ENCODE data around the gene NELL1. TPM values are rescaled to one million over a fixed set of nuclear protein-coding genes. Genes with fewer than 3 reads are reported as not detected.
"Not testable (repeated sequence)": the region's sequence is repeated elsewhere in the genome, so short reads cannot be mapped to it uniquely, and the experiment has no call there.

The NELL1 gene
- total RNA-seq, 1 experiment from 2014 or later: 0.22 TPM

DNA sequence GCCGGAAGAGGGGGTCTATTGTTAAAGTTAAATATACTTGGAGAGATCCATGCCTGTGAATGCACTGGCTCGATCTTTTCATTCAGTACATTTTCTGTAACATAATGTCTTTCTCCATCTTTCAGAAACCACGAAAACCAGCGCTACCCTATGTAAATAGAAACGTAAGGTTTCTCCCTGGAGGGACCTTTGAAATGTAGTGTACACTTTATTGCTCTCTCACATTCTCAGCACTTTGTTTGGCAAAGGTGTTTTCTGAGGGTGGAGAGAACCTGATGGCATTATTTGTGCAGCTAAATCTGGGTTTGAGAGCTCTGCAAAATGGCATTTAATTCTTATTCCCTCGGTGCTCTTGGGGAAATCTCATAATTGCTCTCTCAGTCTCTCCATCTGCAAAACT, 468.4 kb downstream of the NELL1 start:
- Mint-ChIP-seq H3K4me1 (no peaks in the 10 kb centered on the region; a peak in 1 of 4 replicates), H3K9me3 (no peaks in the 10 kb centered on the region), H3K27me3 (ENCODE audit: low read depth) (no peaks in the 10 kb centered on the region), H3K27ac (no peak overlapping the region), H3K36me3 (ENCODE audit: insufficient read depth in 1 of 3, low read depth in 3 of 3) (no peaks in the 10 kb centered on the region), H3K4me3 (no peak overlapping the region)
- H3K9ac ChIP-seq (ENCODE audit: extremely low read depth, insufficient read length, low read length): no peak overlapping the region
- no peaks in the 10 kb centered on the region for H3K79me1 ChIP-seq (ENCODE audit: insufficient read depth, low read depth, low read length, poor library complexity, severe bottlenecking)
- WGBS (ENCODE audit: extremely low coverage, insufficient read length, low lambda C conversion rate): no CpG with 5 or more reads among the region's 6 CpGs
- no peak overlapping the region for H2AFZ ChIP-seq (ENCODE audit: low read length)
- no peaks in the 10 kb centered on the region for H3K23me2 ChIP-seq (ENCODE audit: insufficient read length, low read depth, low read length, poor library complexity, severe bottlenecking)
- no peak overlapping the region for H2AK5ac ChIP-seq (ENCODE audit: insufficient read length, low read length)
- H2BK5ac ChIP-seq (ENCODE audit: insufficient read length, low read length): no peak overlapping the region
- no peak overlapping the region for H4K8ac ChIP-seq (replicated peaks; ENCODE audit: insufficient read length, low read depth, low read length)
- H3K56ac ChIP-seq (ENCODE audit: insufficient read length, low read depth, low read length): no peak overlapping the region
- H3K4me2 ChIP-seq (ENCODE audit: insufficient read depth, insufficient read length, low read length): no peak overlapping the region
- H3K23ac ChIP-seq (ENCODE audit: insufficient read length, low read depth, low read length): no peak overlapping the region
- H3K4ac ChIP-seq (ENCODE audit: low read depth, low read length): no peak overlapping the region
- no peak overlapping the region for H3K18ac ChIP-seq (ENCODE audit: insufficient read length, low read depth, low read length)
- H2BK20ac ChIP-seq (ENCODE audit: low read depth, low read length, poor library complexity, severe bottlenecking): no peak overlapping the region
- no peak overlapping the region for H4K91ac ChIP-seq (ENCODE audit: insufficient read length, low read depth, low read length)
- H2BK120ac ChIP-seq (ENCODE audit: low read depth, low read length, poor library complexity, severe bottlenecking): no peak overlapping the region
- no peak overlapping the region for H3T11ph ChIP-seq (ENCODE audit: low read length)
- no peak overlapping the region for H4K5ac ChIP-seq (ENCODE audit: insufficient read length, low read depth, low read length)
- no peaks in the 10 kb centered on the region for H3K27me3 ChIP-seq (ENCODE audit: insufficient read depth, low read length)
- no peak overlapping the region for H2BK12ac ChIP-seq (ENCODE audit: insufficient read length, low read depth, low read length)
- no peak overlapping the region for H2BK15ac ChIP-seq (ENCODE audit: low read depth, low read length)
- no peak overlapping the region for H3K14ac ChIP-seq (ENCODE audit: insufficient read depth, low read length)
- DNase-seq: no peak
- TF ChIP-seq, protein P1, sequence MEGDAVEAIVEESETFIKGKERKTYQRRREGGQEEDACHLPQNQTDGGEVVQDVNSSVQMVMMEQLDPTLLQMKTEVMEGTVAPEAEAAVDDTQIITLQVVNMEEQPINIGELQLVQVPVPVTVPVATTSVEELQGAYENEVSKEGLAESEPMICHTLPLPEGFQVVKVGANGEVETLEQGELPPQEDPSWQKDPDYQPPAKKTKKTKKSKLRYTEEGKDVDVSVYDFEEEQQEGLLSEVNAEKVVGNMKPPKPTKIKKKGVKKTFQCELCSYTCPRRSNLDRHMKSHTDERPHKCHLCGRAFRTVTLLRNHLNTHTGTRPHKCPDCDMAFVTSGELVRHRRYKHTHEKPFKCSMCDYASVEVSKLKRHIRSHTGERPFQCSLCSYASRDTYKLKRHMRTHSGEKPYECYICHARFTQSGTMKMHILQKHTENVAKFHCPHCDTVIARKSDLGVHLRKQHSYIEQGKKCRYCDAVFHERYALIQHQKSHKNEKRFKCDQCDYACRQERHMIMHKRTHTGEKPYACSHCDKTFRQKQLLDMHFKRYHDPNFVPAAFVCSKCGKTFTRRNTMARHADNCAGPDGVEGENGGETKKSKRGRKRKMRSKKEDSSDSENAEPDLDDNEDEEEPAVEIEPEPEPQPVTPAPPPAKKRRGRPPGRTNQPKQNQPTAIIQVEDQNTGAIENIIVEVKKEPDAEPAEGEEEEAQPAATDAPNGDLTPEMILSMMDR (conservative IDR thresholded peaks at IDR 0.05): no peak
- no peaks in the 10 kb centered on the region for H3K9me3 ChIP-seq (ENCODE audit: control insufficient read depth, low read depth, low read length)
- no peaks in the 10 kb centered on the region for H4K20me1 ChIP-seq (ENCODE audit: control insufficient read depth, insufficient read depth, insufficient read length)
- H3K4me1 ChIP-seq (ENCODE audit: insufficient read depth, low read length): no peaks in the 10 kb centered on the region
- no peaks in the 10 kb centered on the region for H3K79me2 ChIP-seq (ENCODE audit: insufficient read depth, low read length)
- no peak overlapping the region for H3K27ac ChIP-seq (ENCODE audit: insufficient read length, low read depth, low read length)

DNA sequence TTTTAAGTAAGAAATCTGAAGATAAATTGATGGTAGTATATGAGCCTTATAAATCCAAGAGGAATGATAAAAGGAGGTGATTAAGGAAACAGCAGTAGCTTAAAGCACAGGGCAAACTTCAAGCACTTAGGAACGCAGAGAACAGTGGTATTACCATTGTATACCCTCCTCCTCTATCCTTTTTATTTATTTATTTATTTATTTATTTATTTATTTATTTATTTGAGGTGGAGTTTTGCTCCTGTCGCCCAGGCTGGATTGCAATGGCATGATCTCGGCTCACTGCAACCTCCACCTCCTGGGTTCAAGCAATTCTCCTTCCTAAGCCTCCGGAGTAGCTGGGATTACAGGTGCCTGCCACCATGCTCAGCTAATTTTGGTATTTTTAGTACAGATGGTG, 472.2 kb downstream of the NELL1 start:
- DNase-seq; H4K8ac ChIP-seq (replicated peaks; ENCODE audit: insufficient read length, low read depth, low read length); H3K18ac ChIP-seq (ENCODE audit: insufficient read length, low read depth, low read length); H3T11ph ChIP-seq (ENCODE audit: low read length); H4K20me1 ChIP-seq (ENCODE audit: control insufficient read depth, insufficient read depth, insufficient read length); H3K79me2 ChIP-seq (ENCODE audit: insufficient read depth, low read length); H3K4me1 ChIP-seq (ENCODE audit: insufficient read depth, low read length); H2BK120ac ChIP-seq (ENCODE audit: low read depth, low read length, poor library complexity, severe bottlenecking); H3K79me1 ChIP-seq (ENCODE audit: insufficient read depth, low read depth, low read length, poor library complexity, severe bottlenecking); H4K91ac ChIP-seq (ENCODE audit: insufficient read length, low read depth, low read length); H2BK5ac ChIP-seq (ENCODE audit: insufficient read length, low read length); H3K36me3 Mint-ChIP-seq (ENCODE audit: insufficient read depth in 1 of 3, low read depth in 3 of 3); H3K23me2 ChIP-seq (ENCODE audit: insufficient read length, low read depth, low read length, poor library complexity, severe bottlenecking); H3K27me3 Mint-ChIP-seq (ENCODE audit: low read depth); H3K4ac ChIP-seq (ENCODE audit: low read depth, low read length); H2BK20ac ChIP-seq (ENCODE audit: low read depth, low read length, poor library complexity, severe bottlenecking); H3K23ac ChIP-seq (ENCODE audit: insufficient read length, low read depth, low read length); H2BK15ac ChIP-seq (ENCODE audit: low read depth, low read length); H4K5ac ChIP-seq (ENCODE audit: insufficient read length, low read depth, low read length); H3K27ac Mint-ChIP-seq; H3K9me3 ChIP-seq (ENCODE audit: control insufficient read depth, low read depth, low read length); H2BK12ac ChIP-seq (ENCODE audit: insufficient read length, low read depth, low read length); H3K27me3 ChIP-seq (ENCODE audit: insufficient read depth, low read length); H3K27ac ChIP-seq (ENCODE audit: insufficient read length, low read depth, low read length); H3K14ac ChIP-seq (ENCODE audit: insufficient read depth, low read length); H2AK5ac ChIP-seq (ENCODE audit: insufficient read length, low read length); H3K4me3 Mint-ChIP-seq; H3K9ac ChIP-seq (ENCODE audit: extremely low read depth, insufficient read length, low read length); H3K9me3 Mint-ChIP-seq; H3K56ac ChIP-seq (ENCODE audit: insufficient read length, low read depth, low read length); H2AFZ ChIP-seq (ENCODE audit: low read length); H3K4me2 ChIP-seq (ENCODE audit: insufficient read depth, insufficient read length, low read length): not testable (repeated sequence)
- peaks cover 12% of the 10 kb centered on the region in 2 experiments for H3K4me1 Mint-ChIP-seq
- no CpG with 5 or more reads among the region's 4 CpGs for WGBS (ENCODE audit: extremely low coverage, insufficient read length, low lambda C conversion rate)

All from H9 (cell line).